ENCODE measurements around the gene RAI1.
A peak's percentile ranks its signal among the peaks of the same experiment; 100 is the strongest.

Gene RAI1

GRCh38 chr17:17779015-17779611 lies 97.9 kb downstream of the RAI1 start:
- FAIRE-seq (no peak), DNase-seq (ENCODE audit: insufficient read length, low spot score) (no peak)

DNA sequence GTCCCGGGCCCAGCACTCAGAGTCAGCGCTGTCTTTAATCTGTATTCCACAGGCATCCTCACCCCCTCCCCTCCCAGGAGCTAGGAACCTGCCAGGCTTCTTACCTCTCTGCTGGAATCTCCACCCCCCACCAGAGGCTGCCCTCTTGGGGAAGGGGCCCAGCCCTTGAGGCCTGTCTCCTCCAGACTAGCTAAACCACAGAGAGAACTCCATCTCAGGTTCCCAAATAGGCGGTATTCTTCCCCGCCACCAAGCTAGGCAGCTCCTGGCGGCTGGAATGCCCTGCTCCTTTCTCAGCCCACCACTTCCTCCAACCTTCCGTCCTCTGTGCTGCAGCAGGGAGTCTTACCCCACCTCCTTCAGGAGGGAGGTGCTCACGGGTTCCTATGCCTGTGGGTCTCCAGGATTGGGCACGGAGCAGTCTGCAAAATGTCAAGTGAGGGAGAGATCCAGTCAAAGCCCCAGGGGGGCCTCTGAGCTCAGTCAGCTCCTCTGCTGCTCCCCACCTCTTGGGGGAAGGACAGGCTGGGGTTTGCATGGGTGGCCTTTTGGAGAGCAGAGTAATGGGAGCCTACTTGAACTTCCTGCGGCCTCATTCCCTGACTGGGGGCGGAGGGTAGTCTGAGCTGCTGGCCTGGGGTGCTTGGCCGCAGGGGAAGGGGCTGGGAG lies 99.8 kb downstream of the RAI1 start:
- FAIRE-seq (peak; percentile 96), DNase-seq (ENCODE audit: insufficient read length, low spot score) (peak; percentile 88)

DNA sequence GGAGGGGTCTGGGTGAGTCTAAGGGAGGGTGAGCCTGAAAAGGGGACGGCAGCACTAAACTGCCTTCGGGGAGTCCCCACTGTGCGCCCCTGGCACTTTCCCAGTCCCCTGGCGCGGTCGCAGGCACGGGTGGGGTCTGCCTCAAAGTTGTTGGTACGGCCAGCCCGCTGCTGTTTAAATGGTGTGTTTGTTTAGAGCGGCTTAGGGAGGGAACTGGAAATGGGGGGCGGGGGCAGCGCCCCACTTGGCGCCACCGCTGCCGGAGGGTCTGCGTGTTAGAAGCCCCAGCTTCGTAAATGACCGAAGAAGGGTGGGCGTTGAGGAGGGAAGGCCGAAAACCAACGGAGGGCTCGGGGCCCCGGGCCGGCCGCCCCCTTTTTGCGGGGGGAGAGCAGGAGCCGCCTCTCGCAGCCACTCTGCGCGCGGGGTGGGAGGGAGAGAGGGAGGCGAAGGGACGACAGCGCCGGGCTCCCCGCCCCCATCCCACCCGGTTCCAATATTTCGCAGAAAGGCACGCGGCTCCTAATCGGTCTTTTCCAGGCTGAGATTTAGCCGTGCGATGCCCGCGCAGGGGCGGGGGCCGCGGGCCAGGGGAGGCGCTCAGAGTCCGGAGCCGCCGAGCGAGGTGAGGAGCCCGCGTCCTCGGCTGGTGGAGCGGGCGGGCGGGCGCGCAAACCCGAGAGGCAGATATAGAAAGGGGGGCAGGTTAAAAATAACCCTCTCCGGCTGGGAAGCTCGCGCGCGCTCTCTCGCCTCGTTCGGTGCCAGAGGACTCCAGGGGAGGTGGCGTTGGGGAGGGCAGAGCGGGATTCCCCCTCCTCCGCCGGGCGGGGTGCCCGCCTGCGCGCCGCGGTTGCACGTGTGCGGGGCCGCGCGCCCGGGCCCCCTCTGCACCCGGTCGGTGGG lies 100.6 kb downstream of the RAI1 start:
- FAIRE-seq: no peak

DNA sequence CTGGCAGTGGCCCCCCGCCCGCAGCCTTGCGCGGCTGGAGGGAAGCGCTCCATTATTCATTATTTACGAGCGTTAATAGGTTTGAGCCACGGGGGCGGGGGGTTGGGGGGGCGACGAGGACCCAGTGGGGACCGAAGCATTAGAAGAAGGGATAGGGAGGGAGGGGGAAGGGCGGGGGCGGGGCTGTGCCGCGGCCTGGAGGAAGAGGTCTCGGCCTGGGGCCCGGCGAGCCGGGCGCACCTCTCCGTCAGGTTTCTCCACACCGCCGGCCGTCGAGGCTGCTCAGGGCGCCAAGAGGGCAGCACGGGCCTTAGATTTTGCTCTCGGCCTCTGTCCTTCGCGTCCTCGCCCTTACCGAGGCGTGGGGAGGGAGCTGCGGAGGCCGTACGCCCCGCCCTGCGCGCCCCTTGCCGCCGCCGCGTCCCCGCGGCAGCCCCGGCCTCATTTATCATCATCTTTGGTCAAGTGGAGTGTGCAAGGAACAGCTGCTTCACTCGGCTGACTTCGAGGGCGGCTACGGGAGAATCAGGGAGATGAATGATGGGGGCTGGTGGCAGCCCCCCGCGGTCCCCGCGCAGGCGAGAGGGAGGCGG lies 101.4 kb downstream of the RAI1 start:
- DNase-seq (ENCODE audit: insufficient read length, low spot score): peak; percentile 31
- peak; percentile 82 for FAIRE-seq

More for the DNA sequence above, 100.6 kb downstream of the RAI1 start:
- DNase-seq (ENCODE audit: insufficient read length, low spot score): peak; percentile 64

GRCh38 chr17:17783116-17783824 lies 102.0 kb downstream of the RAI1 start:
- DNase-seq (ENCODE audit: insufficient read length, low spot score) (no peak), FAIRE-seq (peak; percentile 26)

DNA sequence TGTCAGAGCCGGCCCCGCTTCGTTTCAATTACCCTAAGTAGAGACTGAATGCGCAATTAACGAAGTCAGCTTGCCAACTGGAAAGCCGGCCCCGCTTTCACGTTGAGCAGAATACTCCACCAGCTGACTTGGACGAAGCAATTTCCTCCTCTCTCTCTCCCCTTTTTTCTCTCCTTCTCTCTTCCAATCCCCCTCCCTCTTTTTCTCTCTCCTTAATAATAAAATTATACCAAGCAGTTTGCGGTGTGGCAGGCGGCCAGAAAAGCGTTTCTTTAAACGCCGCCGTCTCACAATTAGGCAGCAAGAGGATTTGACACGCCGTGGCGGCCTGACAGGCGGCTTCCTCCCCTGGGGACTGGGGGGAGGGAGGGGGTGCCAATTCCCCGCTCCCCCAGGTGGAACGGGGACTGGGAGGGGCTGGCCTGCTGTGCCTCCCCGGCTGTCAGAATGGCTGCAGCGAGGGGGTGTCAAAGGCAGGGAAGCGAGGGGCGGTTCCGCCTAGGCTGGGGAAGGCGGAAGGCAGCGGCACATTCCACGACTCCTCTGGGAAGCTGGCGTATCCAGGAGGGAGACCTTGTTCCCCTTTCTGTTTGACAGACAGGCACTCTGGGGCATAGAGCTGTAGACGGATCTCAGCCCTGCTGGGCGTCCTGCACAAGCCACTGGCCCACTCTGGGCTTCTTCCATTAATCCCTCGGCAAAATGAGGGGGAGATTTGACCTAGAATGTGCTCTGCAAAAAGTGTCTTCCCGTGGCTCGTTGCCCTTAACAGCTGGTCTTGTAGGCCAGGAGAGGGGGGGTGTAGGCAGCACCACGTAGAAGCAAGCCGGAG lies 102.8 kb downstream of the RAI1 start:
- FAIRE-seq (no peak), DNase-seq (ENCODE audit: insufficient read length, low spot score) (no peak)

DNA sequence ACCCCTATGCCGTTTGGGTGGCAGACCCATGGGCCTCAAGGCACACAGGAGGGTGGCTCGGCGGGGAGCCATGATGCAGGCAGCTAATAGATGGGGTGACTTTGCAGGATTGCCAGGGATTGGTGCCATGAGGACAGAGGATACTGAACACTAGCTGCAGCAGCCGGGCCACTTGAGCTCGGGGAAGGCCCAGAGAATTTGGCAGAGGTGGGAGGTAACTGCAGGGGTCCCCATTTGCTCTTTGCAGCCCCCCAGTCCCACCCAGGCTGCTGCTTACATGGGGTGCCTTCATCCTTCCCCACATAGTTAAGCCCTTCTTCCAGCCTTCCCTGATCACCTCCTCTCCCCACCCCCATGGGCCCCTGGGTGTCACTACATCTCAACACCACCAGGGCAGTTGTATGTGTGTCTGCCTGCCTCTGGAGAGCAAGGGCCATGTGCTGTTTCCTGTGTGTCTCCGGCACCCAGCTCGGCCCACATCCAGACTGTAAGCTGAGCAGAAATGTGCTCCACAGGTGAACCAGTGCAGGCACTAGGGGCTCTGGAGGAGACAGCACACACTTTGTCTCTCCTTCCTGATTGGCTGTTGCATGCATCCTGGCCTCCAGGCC lies 103.5 kb downstream of the RAI1 start:
- DNase-seq (ENCODE audit: insufficient read length, low spot score) (no peak), FAIRE-seq (peak; percentile 49)

DNA sequence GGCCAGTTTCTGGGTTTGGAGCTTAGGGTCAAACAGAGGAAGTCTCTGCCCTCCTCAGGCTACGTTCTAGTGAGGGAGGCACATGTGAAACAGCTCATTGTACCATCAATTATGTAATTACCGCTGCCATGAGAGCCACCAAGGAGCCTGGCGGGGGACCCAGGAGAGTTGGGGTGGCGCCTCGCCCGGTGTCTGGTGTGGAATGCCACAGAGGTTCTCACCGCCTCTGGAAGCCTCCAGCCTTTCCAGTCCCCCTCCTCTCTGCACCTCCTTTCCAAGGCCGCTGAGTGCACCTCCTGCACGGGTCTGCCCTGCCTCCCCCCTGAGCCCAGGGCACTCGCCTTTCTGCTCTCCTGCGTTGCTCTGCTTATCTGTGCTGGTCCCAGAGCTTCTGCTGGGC lies 104.1 kb downstream of the RAI1 start:
- no peak for FAIRE-seq
- DNase-seq (ENCODE audit: insufficient read length, low spot score): no peak

- FAIRE-seq: no peak
Observed at GRCh38 chr17:17786998-17787397, 105.7 kb downstream of the RAI1 start.

GRCh38 chr17:17787568-17787967 lies 106.3 kb downstream of the RAI1 start:
- DNase-seq (ENCODE audit: insufficient read length, low spot score): no peak
- FAIRE-seq: no peak

More at GRCh38 chr17:17786998-17787397, 105.7 kb downstream of the RAI1 start:
- DNase-seq (ENCODE audit: insufficient read length, low spot score): no peak

- FAIRE-seq (no peak), DNase-seq (ENCODE audit: insufficient read length, low spot score) (no peak)
Observed at GRCh38 chr17:17788967-17789366, 107.7 kb downstream of the RAI1 start.

- FAIRE-seq (no peak), DNase-seq (ENCODE audit: insufficient read length, low spot score) (no peak)
Observed at GRCh38 chr17:17789410-17789809, 108.2 kb downstream of the RAI1 start.

DNA sequence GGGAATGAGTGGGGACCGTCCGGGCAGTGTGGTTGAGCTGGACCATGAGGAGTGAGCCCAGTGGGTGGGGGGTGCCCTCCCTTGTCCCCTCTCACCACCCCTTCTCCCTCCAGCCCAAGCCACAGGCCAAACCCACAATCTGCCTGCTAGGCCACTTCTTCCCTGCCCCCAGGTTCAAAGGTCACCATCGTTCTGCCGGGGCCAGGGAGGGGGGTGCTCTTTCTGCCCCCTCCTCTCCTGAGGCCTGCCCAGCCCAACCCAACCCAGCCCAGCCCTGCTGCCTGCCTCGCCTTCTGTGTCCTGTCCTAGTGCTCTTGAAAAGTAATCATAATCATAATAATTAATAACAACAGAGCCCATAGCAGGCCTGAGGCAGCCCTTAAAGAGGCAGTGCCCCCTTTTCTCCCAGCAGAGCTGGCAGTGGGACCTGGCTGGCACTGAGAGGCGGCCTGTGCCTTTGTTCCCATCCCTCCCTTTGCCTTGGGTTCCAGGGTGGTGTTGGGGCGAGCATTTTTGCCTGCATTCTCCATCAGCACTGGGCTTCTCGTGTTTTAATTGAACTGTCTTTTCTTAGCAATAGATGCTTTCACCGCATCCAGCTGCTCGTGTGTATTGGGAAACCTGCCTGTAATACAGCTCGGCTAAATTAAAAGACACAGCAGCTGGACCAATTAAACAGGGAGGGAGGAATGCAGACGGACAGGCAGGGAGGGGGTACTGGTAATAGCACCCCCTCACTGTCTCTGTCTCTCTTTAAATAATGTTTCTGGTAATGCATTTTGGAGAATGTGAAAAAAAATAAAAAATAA lies 108.8 kb downstream of the RAI1 start:
- DNase-seq (ENCODE audit: insufficient read length, low spot score) (no peak), FAIRE-seq (no peak)

- FAIRE-seq (no peak), DNase-seq (ENCODE audit: insufficient read length, low spot score) (no peak)
Observed at GRCh38 chr17:17790637-17791464, 109.6 kb downstream of the RAI1 start.

DNA sequence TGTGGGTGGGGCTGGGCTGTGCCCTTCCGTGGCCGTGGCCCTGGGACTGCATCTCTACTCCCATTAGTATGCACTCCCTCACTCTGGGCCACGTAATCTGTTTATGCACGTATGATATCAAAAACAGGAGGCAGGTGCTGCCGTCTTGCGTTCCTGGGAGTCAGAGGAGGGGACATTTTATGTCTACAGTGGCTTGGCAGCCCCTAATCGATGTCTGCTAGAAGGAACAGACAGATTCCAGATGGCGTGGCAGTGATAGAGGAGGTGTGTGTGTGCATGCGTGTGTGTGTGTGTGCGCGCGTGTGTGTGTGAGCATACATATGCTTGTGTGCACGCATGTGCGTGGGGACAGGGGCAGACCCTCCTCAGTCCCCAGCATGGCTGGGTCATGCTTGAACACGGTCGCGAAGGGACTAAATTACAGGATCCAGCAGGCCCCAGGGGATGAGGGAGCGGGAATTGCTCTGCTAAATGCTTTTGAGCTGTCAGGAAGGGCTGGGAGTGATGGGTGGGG lies 110.8 kb downstream of the RAI1 start:
- DNase-seq (ENCODE audit: insufficient read length, low spot score) (no peak), FAIRE-seq (peak; percentile 55)

DNA sequence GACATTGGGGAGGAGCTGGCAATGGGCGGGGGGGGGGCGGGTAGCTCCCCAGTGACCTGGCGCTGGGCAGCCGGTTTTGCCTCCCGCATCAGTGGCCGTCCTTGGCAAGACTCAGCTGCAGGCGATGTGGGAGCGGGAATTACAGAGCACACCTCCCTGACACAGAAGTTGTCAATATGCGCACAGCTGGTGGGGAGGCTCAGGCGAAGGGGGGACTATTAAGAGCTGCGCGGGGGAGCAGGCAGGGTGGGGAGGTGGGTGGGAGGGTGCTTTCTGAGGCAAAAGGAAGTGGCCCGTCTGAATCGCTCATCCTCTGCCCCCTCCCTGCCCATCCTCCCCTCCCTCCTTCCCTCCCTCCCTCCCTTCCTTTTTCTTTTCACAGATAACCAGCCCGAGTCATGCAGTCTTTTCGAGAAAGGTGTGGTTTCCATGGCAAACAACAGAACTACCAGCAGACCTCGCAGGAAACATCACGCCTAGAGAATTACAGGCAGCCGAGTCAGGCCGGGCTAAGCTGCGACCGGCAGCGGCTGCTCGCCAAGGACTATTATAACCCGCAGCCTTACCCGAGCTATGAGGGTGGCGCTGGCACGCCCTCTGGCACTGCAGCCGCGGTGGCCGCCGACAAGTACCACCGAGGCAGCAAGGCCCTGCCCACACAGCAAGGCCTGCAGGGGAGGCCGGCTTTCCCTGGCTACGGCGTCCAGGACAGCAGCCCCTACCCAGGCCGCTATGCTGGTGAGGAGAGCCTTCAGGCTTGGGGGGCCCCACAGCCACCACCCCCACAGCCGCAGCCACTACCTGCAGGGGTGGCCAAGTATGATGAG lies 111.5 kb downstream of the RAI1 start:
- DNase-seq (ENCODE audit: insufficient read length, low spot score) (no peak), FAIRE-seq (no peak)
